CD4-positive, alpha-beta T cell (primary cell): ENCODE measurements around the gene SELENON. TPM values are rescaled to one million over a fixed set of nuclear protein-coding genes. Genes with fewer than 3 reads are reported as not detected.

Experiments used
- ATAC-seq: fragments of 200-7000 bp; cut with Tn5 transposase; one replicate; pipeline ENCODE4 v1.10.0; 2022; ENCODE audit warnings: mild to moderate bottlenecking; ENCODE audit not compliant: poor library complexity
- CTCF ChIA-PET: fragments of 350-600 bp; sonication (Branson Sonifier 250); formaldehyde crosslinking; loops from one replicate; lab custom pipeline; 2021; ENCODE audit warnings: antibody characterized with exemption, inconsistent platforms; lab: Charles Lee
- POLR2A ChIA-PET: fragments of 350-600 bp; sonication (Branson Sonifier 250); formaldehyde crosslinking; loops from one replicate; lab custom pipeline; 2021; ENCODE audit warnings: antibody characterized with exemption, inconsistent platforms; lab: Charles Lee
- DNase-seq, 14 experiments: peaks; one replicate each; pipeline ENCODE4 v3.0.0-alpha.2; 2013 to 2020; ENCODE audit warnings: mixed read lengths in 2 of 14
- H3K27ac ChIP-seq, 2 donors: one replicate each; pipeline versions ENCODE4 v1.5.1 to v1.7.0; 2013; ENCODE audit warnings: low read length in 2 of 2, low read depth in 1 of 2, mild to moderate bottlenecking in 1 of 2
- H3K27me3 ChIP-seq, 2 experiments: 1 replicate in 1 of 2; 2 replicates in 1 of 2; pipeline versions ENCODE4 v1.6.1 to v1.7.0; 2013; ENCODE audit warnings: low read length in 2 of 2, control low read depth in 1 of 2, mild to moderate bottlenecking in 1 of 2, moderate library complexity in 1 of 2; ENCODE audit not compliant: insufficient read depth in 2 of 2, control insufficient read depth in 1 of 2
- H3K36me3 ChIP-seq: one replicate; pipeline ENCODE4 v1.6.1; 2013; ENCODE audit warnings: low read length, control low read depth; ENCODE audit not compliant: insufficient read depth
- H3K4me1 ChIP-seq: one replicate; pipeline ENCODE4 v1.6.1; 2013; ENCODE audit warnings: low read length, control low read depth; ENCODE audit not compliant: insufficient read depth
- H3K4me3 ChIP-seq: one replicate; pipeline ENCODE4 v1.5.1; 2013; ENCODE audit warnings: mild to moderate bottlenecking, low read length, moderate library complexity
- H3K9me3 ChIP-seq, 2 experiments: 1 replicate in 1 of 2; 2 replicates in 1 of 2; pipeline versions ENCODE4 v1.6.1 to v1.7.0; 2013; ENCODE audit warnings: low read length in 2 of 2, mild to moderate bottlenecking in 2 of 2, control low read depth in 1 of 2, moderate library complexity in 1 of 2; ENCODE audit not compliant: control insufficient read depth in 1 of 2, insufficient read depth in 1 of 2
- H3K27ac Mint-ChIP-seq: one replicate; pipeline ENCODE4 v1.8.0; 2020; ENCODE audit warnings: mixed read lengths
- H3K27me3 Mint-ChIP-seq: one replicate; pipeline ENCODE4 v1.8.0; 2021; ENCODE audit warnings: mixed read lengths
- H3K36me3 Mint-ChIP-seq: one replicate; pipeline ENCODE4 v1.8.0; 2021; ENCODE audit warnings: low read depth, mixed read lengths
- H3K4me1 Mint-ChIP-seq: one replicate; pipeline ENCODE4 v1.8.0; 2021; ENCODE audit warnings: low read depth, mixed read lengths
- H3K4me3 Mint-ChIP-seq: one replicate; pipeline ENCODE4 v1.8.0; 2020; ENCODE audit warnings: mild to moderate bottlenecking, mixed read lengths
- H3K9me3 Mint-ChIP-seq: one replicate; pipeline ENCODE4 v1.8.0; 2020; ENCODE audit warnings: mixed read lengths
- CTCF ChIP-seq: fragments of 200-600 bp; IDR thresholded peaks from one replicate; pipeline ENCODE4 v1.8.0; 2022; ENCODE audit warnings: antibody characterized with exemption, mild to moderate bottlenecking
- intact Hi-C, 2 experiments: fragments of 100-400 bp; cut with DNase I in 1 of 2; cut with micrococcal nuclease in 1 of 2; formaldehyde crosslinking; loops; one replicate each; pipeline versions ENCODE4 v1.15.1 to v1.9.0; 2023 to 2025; cut with DNase I, micrococcal nuclease
- total RNA-seq, 174 experiments: library from RNA in 2 of 174; stranded (reverse) in 2 of 174; gene quantifications; one replicate each; pipeline ENCODE4 v1.2.3 and lab custom pipeline; 2021 to 2026

Gene SELENON
- total RNA-seq, 2 experiments from 2014 or later, result 25.3 to 25.7 TPM

GRCh38 chr1:25795946-25796810 is 3.8 kb upstream of the SELENON start:
- H3K36me3 Mint-ChIP-seq, result peaks cover 14% of the 10 kb centered on the region
- H3K4me1 Mint-ChIP-seq, result peaks cover 61% of the 10 kb centered on the region
- H3K27me3 ChIP-seq, result no peaks in the 10 kb centered on the region
- peak overlapping the region; percentile 89 for H3K27ac Mint-ChIP-seq
- peaks cover 59% of the 10 kb centered on the region for H3K4me1 ChIP-seq
- H3K9me3 Mint-ChIP-seq, result no peaks in the 10 kb centered on the region
- no peaks in the 10 kb centered on the region for H3K9me3 ChIP-seq
- peak overlapping the region; percentile 85 for H3K4me3 Mint-ChIP-seq
- intact Hi-C loops, result loop anchor here (1.0 to 5.0 kb wide), 8 partner anchors 21 to 254 kb away; partner anchors contain the start of gene LDLRAP1 (in 1 of the 2)
- TF ChIP-seq CTCF, result no peak
- ChIA-PET CTCF (interaction anchor here (0.9 to 2.0 kb wide), 6 partner anchors 9 to 188 kb away, joined by 3 to 8 read pairs (median 3); no protein-coding TSS in a partner anchor), POLR2A (interaction anchor here (0.6 to 1.8 kb wide), 5 partner anchors 9 to 230 kb away, joined by 3 to 16 read pairs (median 4); no protein-coding TSS in a partner anchor)
- H3K27ac ChIP-seq, result peak overlapping the region; percentile 41 to 47
- ATAC-seq (peak; percentile 80), DNase-seq (peak in 10 of 14 experiments; percentile 24 to 81 (median 62))
- no peak overlapping the region for H3K4me3 ChIP-seq
- H3K36me3 ChIP-seq, result peaks cover 3% of the 10 kb centered on the region
- no peaks in the 10 kb centered on the region for H3K27me3 Mint-ChIP-seq

- no peak overlapping the region for H3K4me3 ChIP-seq
- Mint-ChIP-seq H3K9me3 (no peaks in the 10 kb centered on the region), H3K27me3 (no peaks in the 10 kb centered on the region), H3K36me3 (peaks cover 6% of the 10 kb centered on the region), H3K4me3 (peak overlapping the region; percentile 85), H3K27ac (peak overlapping the region; percentile 89), H3K4me1 (peaks cover 67% of the 10 kb centered on the region)
- DNase-seq (peak; percentile 75 to 92 (median 82)), ATAC-seq (peak; percentile 65)
- CTCF ChIA-PET, result interaction anchor here (1.2 to 2.0 kb wide), 6 partner anchors 10 to 188 kb away, joined by 3 to 10 read pairs (median 4); no protein-coding TSS in a partner anchor
- peaks cover under 1% of the 10 kb centered on the region for H3K36me3 ChIP-seq
- no peaks in the 10 kb centered on the region for H3K9me3 ChIP-seq
- H3K27ac ChIP-seq, result peak overlapping the region; percentile 44 to 47
- H3K27me3 ChIP-seq, result no peaks in the 10 kb centered on the region
- peaks cover 67% of the 10 kb centered on the region for H3K4me1 ChIP-seq
- POLR2A ChIA-PET, result interaction anchor here (0.7 to 6.5 kb wide), 8 partner anchors 22 to 231 kb away, joined by 3 to 44 read pairs (median 4); no protein-coding TSS in a partner anchor
- peak; percentile 75 for TF ChIP-seq CTCF
- intact Hi-C loops, result loop anchor here (1.0 to 5.0 kb wide), 7 partner anchors 22 to 255 kb away; partner anchors contain the start of gene LDLRAP1 (in 1 of the 2)
Measured at GRCh38 chr1:25796811-25797458, 3.1 kb upstream of the SELENON start.

DNA sequence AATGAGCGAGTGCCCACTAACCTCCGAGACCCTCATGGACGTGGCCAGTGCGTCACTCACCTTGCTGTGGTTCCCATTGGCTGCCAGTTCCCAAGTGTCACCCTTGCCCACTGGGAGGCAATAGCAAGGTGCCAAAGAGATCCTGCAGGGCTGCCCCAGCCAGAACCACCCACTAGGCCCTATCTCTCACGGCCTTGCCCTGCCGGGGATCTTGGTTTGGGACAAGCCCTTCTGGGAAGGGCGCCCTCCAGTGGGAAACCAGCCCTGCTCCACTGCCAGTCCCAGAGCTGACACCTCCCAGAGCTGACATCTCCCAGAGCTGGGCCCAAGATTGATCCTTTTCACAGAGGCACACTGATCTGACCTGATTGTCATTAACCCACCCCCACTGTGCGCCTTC is 2.1 kb upstream of the SELENON start:
- peak; percentile 48 for TF ChIP-seq CTCF
- peak overlapping the region; percentile 69 for H3K4me3 Mint-ChIP-seq
- H3K27ac Mint-ChIP-seq, result peak overlapping the region; percentile 89
- Histone ChIP-seq H3K36me3 (no peaks in the 10 kb centered on the region), H3K4me3 (no peak overlapping the region), H3K27ac (peak overlapping the region in 1 of 2 donors; percentile 30), H3K4me1 (peaks cover 77% of the 10 kb centered on the region), H3K27me3 (no peaks in the 10 kb centered on the region), H3K9me3 (no peaks in the 10 kb centered on the region)
- no peak for ATAC-seq
- peaks cover 4% of the 10 kb centered on the region for H3K36me3 Mint-ChIP-seq
- CTCF ChIA-PET, result interaction anchor here (0.6 to 1.9 kb wide), 8 partner anchors 12 to 189 kb away, joined by 3 to 10 read pairs (median 3); no protein-coding TSS in a partner anchor
- H3K9me3 Mint-ChIP-seq, result no peaks in the 10 kb centered on the region
- peaks cover 77% of the 10 kb centered on the region for H3K4me1 Mint-ChIP-seq
- no peaks in the 10 kb centered on the region for H3K27me3 Mint-ChIP-seq
- intact Hi-C loops, result loop anchor here (2.0 to 5.0 kb wide), 5 partner anchors 23 to 256 kb away; partner anchors contain the start of gene LDLRAP1 (in 1 of the 2)
- POLR2A ChIA-PET, result interaction anchor here (1.3 to 6.5 kb wide), 6 partner anchors 22 to 189 kb away, joined by 3 to 44 read pairs (median 8); partner anchors contain the start of genes MAN1C1 and MTFR1L
- DNase-seq, result peak in 5 of 14 experiments; percentile 21 to 63 (median 54)
